Ishikawa (cell line): ENCODE data around the gene TLX2.

Experiments
- CEBPB ChIP-seq: IDR thresholded peaks from 2 replicates; pipeline ENCODE4 v1.6.1; 2012
- CREB1 ChIP-seq: IDR thresholded peaks from 2 replicates; pipeline ENCODE4 v1.6.1; 2012; ENCODE audit warnings: low read depth
- EGR1 ChIP-seq: IDR thresholded peaks from 2 replicates; pipeline ENCODE4 v1.6.1; 2012
- EP300 ChIP-seq: IDR thresholded peaks from 2 replicates; pipeline ENCODE4 v1.6.1; 2012; ENCODE audit warnings: borderline replicate concordance
- FOXM1 ChIP-seq: IDR thresholded peaks from 2 replicates; pipeline ENCODE4 v1.6.1; 2012; ENCODE audit warnings: low read depth, borderline replicate concordance
- NFIC ChIP-seq: IDR thresholded peaks from 2 replicates; pipeline ENCODE4 v1.6.1; 2012
- RAD21 ChIP-seq: IDR thresholded peaks from 2 replicates; pipeline ENCODE4 v1.6.1; 2012; ENCODE audit warnings: low read depth
- REST ChIP-seq: IDR thresholded peaks from 2 replicates; pipeline ENCODE4 v1.6.1; 2012; ENCODE audit warnings: low read depth, mild to moderate bottlenecking
- TAF1 ChIP-seq: IDR thresholded peaks from 2 replicates; pipeline ENCODE4 v1.6.1; 2012; ENCODE audit warnings: low read depth, mild to moderate bottlenecking
- TCF12 ChIP-seq: IDR thresholded peaks from 2 replicates; pipeline ENCODE4 v1.6.1; 2012; ENCODE audit warnings: low read depth
- TEAD4 ChIP-seq: IDR thresholded peaks from 2 replicates; pipeline ENCODE4 v1.6.1; 2012
- YY1 ChIP-seq: IDR thresholded peaks from 2 replicates; pipeline ENCODE4 v1.6.1; 2012; ENCODE audit warnings: low read depth
- ZBTB7A ChIP-seq: IDR thresholded peaks from 2 replicates; pipeline ENCODE4 v1.6.1; 2012; ENCODE audit warnings: low read depth
- TF ChIP-seq, protein P1 (sequence below): IDR thresholded peaks from 2 replicates; pipeline ENCODE4 v1.6.1; 2012
- TF ChIP-seq, protein P2 (sequence below): IDR thresholded peaks from 2 replicates; pipeline ENCODE4 v1.6.1; 2012

Gene TLX2

DNA sequence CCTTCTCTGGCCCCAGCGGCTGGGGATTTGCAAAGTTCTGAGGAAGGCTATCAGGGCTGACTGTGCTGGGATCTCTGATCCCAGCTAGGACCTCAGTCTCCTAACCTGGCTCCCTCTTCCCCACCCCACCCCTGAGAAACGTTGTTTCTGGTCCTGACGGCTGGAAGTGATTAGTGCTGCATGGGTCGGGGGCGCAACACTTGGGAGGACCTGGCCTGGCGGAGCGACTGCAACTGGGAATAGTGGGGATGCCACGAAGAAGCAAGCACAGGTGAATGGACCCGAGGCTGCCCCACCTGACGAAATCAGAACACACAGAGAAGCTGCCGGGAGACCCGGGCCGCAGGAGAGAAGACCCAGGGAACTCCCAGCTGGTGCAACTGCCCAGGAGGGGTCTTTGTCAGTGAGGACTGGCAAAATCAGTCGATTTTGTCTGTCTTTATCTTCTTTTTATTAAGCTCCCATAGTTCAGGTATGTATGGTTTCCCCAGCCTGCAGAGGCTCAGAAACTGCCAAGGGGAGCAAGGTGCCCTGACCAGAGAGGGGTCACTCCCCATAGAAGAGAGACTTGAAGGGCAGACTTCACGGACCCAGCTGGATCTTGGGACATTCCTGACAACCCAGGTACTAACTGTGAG is 14.2 kb upstream of the TLX2 start:
- TF ChIP-seq TEAD4 (no peak), TCF12 (no peak), FOXM1 (no peak), ZBTB7A (no peak), NFIC (no peak), CEBPB (no peak), RAD21 (no peak), TAF1 (no peak), EGR1 (no peak)

GRCh38 chr2:74500578-74500946 is 13.7 kb upstream of the TLX2 start:
- TF ChIP-seq FOXM1, result no peak
- no peak for TF ChIP-seq TEAD4
- TF ChIP-seq NFIC, result no peak

GRCh38 chr2:74501335-74502071 is 12.7 kb upstream of the TLX2 start:
- TF ChIP-seq NFIC, result no peak
- TF ChIP-seq TAF1, result no peak
- peak; percentile 49 for TF ChIP-seq REST
- no peak for TF ChIP-seq TEAD4
- no peak for TF ChIP-seq CEBPB
- TF ChIP-seq ZBTB7A, result no peak

DNA sequence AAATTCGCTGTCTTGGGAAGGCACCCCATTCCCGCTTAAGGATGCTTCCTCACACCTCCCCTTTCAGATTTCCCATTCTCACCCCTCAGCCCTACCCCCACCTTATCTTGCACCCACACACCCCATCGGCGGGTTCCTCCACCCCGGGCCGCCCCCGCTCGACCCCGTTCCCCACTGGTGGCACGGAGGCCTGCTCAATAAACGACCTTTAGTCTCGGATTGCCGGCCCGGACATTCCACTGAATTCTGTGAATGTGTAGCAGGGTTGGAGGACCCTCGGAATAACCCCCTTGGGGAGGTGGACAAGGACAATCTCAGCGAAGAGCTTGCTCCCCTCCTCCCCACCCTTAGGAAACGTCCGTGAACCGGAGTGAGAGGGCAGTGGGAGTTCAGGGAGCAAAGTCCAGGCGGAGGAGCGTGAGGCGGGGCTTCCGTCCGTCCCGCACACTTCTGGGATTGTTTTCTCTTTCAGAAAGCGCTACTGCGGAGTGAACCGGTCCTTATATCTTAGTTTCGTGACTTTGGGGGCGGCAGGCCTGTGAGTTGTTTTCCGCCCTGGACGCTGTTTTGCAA is 12.0 kb upstream of the TLX2 start:
- TF ChIP-seq EGR1 (no peak), CREB1 (no peak), FOXM1 (no peak), REST (no peak), RAD21 (no peak), TEAD4 (no peak), YY1 (no peak), TCF12 (no peak)
- TF ChIP-seq, protein P1, sequence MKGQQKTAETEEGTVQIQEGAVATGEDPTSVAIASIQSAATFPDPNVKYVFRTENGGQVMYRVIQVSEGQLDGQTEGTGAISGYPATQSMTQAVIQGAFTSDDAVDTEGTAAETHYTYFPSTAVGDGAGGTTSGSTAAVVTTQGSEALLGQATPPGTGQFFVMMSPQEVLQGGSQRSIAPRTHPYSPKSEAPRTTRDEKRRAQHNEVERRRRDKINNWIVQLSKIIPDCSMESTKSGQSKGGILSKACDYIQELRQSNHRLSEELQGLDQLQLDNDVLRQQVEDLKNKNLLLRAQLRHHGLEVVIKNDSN, result no peak
- TF ChIP-seq, protein P2, sequence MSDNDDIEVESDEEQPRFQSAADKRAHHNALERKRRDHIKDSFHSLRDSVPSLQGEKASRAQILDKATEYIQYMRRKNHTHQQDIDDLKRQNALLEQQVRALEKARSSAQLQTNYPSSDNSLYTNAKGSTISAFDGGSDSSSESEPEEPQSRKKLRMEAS, result no peak

DNA sequence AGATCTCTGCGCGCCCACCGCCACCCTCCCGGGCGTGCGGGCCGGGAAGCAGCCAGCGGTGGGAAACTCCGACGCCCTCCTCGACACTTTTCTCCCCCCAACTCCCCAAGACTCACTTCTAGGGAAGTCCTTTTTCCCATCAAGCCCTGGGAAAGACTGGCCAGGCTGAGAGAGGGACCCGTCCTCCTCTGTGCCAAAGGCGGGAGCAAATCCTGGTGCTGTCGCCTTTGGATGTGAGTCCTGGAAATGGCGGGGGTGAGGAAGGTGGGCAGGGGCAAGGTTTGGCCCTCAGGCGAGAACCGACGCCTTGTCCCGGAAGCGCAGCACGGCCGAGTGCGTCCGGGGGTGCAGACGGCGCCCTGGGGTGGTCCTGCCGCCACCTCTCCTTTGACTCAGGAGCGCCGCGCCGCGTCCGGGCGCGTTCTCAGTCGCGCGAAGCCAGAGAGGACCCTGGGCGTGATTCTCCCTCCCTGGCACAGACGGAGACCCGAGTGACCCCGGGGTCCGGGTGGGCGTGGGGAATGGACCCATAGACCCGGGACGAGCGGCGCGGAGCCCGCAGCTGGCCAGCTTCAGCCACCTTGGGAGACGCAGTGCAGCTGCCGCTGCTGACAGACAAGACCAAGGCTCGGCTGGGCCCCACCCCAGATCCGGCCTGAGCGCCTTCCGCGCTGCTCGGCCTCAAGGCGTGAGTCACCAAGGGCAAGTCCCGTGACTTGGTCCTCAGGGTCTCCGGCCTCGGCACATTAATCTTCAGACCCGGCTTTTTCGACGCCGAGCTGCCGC is 11.3 kb upstream of the TLX2 start:
- no peak for TF ChIP-seq TEAD4
- TF ChIP-seq CREB1, result no peak
- TF ChIP-seq, protein P1, result peak; percentile 65
- no peak for TF ChIP-seq CEBPB
- peak; percentile 15; the same call in 1 of the 2 replicates for TF ChIP-seq NFIC
- peak; percentile 14; the same call in 1 of the 2 replicates for TF ChIP-seq EGR1
- TF ChIP-seq YY1, result no peak
- TF ChIP-seq EP300, result peak; percentile 37; the same call in 1 of the 2 replicates
- peak; percentile 58; the same call in 1 of the 2 replicates for TF ChIP-seq TAF1
- peak; percentile 96 for TF ChIP-seq ZBTB7A
- TF ChIP-seq RAD21, result peak; percentile 31; the same call in 1 of the 2 replicates
- TF ChIP-seq REST, result no peak
- TF ChIP-seq, protein P2, result peak; percentile 74
- TF ChIP-seq TCF12, result peak; percentile 39; the same call in 1 of the 2 replicates
- TF ChIP-seq FOXM1, result no peak
